K562 (cell line): ENCODE results near the gene SYT8. TPM values are rescaled to one million over a fixed set of nuclear protein-coding genes. Genes with fewer than 3 reads are reported as not detected.
A peak's percentile ranks its signal among the peaks of the same experiment; 100 is the strongest.

Source experiments
- ATAC-seq: fragments of 200-7000 bp; cut with Tn5 transposase; 3 replicates; pipeline ENCODE4 v1.9.1; 2020; ENCODE audit warnings: moderate library complexity
- BruUV-seq: library from RNA; stranded (reverse); fragments of 400-500 nt; replicated peaks from 2 replicates; lab custom pipeline; 2021; lab: Mats Ljungman, UMichigan
- CTCF ChIA-PET: fragments of 300-600 bp; formaldehyde crosslinking; extraction: SDS; loops from one replicate; lab custom pipeline; 2021; ENCODE audit warnings: low intra/inter-chr PET ratio; lab: Yijun Ruan, JAX
- POLR2A ChIA-PET: fragments of 300-600, 350-650 bp; sonication (Branson Sonifier 250); formaldehyde crosslinking; extraction: SDS; loops from one replicate; lab custom pipeline; 2021; ENCODE audit warnings: antibody characterized with exemption, inconsistent platforms; lab: Yijun Ruan, JAX
- DNase-seq, 4 experiments: peaks; one replicate each; pipeline versions ENCODE4 v3.0.0 to v3.0.0-alpha.2; 2011 to 2018; ENCODE audit warnings: low spot score in 3 of 4, mixed read lengths in 3 of 4; ENCODE audit errors: extremely low read depth in 1 of 4
- FAIRE-seq: peaks from 2 replicates; lab custom pipeline; 2011; peaks lifted over from hg19 to GRCh38; lab: Jason Lieb, UNC
- H2AFZ ChIP-seq: 2 replicates; pipeline ENCODE4 v1.6.0; 2011; ENCODE audit warnings: low read depth, low read length, control low read depth, inconsistent platforms
- H3K27ac ChIP-seq: fragments of 200-600 bp; 3 replicates; pipeline ENCODE4 v1.8.0; 2011; ENCODE audit warnings: low read depth, mild to moderate bottlenecking, control low read depth, inconsistent platforms, low read length, moderate library complexity, mixed read lengths; ENCODE audit errors: extremely low read depth
- H3K27me3 ChIP-seq, 2 experiments: fragments of 300-600 bp in 1 of 2; 2 replicates in 1 of 2; 3 replicates in 1 of 2; pipeline versions ENCODE4 v1.6.0 to v1.8.0; 2011; ENCODE audit warnings: inconsistent platforms in 2 of 2, low read length in 2 of 2, mild to moderate bottlenecking in 1 of 2, mixed read lengths in 1 of 2, moderate library complexity in 1 of 2; ENCODE audit not compliant: control insufficient read depth in 2 of 2, insufficient read depth in 2 of 2
- H3K36me3 ChIP-seq: fragments of 300-600 bp; 3 replicates; pipeline ENCODE4 v1.8.0; 2011; ENCODE audit warnings: mild to moderate bottlenecking, low read length, inconsistent platforms; ENCODE audit not compliant: control insufficient read depth, insufficient read depth
- H3K4me1 ChIP-seq, 2 experiments: fragments of 200-600 bp in 1 of 2; replicated peaks in 1 of 2; 2 replicates in 1 of 2; 3 replicates in 1 of 2; pipeline versions ENCODE4 v1.5.1 to v1.8.0; 2011; ENCODE audit warnings: inconsistent platforms in 2 of 2, low read length in 2 of 2, mild to moderate bottlenecking in 1 of 2, mixed read lengths in 1 of 2, moderate library complexity in 1 of 2; ENCODE audit not compliant: control insufficient read depth in 2 of 2, insufficient read depth in 2 of 2
- H3K4me2 ChIP-seq: 2 replicates; pipeline ENCODE4 v1.6.1; 2011; ENCODE audit warnings: low read length, control low read depth, inconsistent platforms, mixed read lengths; ENCODE audit not compliant: insufficient read depth
- H3K4me3 ChIP-seq: fragments of 200-600 bp; sonication (generic), shearing (Covaris generic); 2 replicates; pipeline ENCODE4 v1.5.1; 2016; ENCODE audit warnings: control low read depth, inconsistent platforms
- H3K79me2 ChIP-seq: fragments of 200-600 bp; 3 replicates; pipeline ENCODE4 v1.8.0; 2011; ENCODE audit warnings: low read length, inconsistent platforms; ENCODE audit not compliant: control insufficient read depth, insufficient read depth
- H3K9ac ChIP-seq, 2 experiments: 2 replicates each; pipeline versions ENCODE4 v1.6.0 to v1.6.1; 2011; ENCODE audit warnings: low read depth in 2 of 2, low read length in 2 of 2, control low read depth in 1 of 2, inconsistent platforms in 1 of 2, mild to moderate bottlenecking in 1 of 2, mixed read lengths in 1 of 2; ENCODE audit not compliant: insufficient read depth in 1 of 2
- H3K9me1 ChIP-seq: one replicate; pipeline ENCODE4 v1.6.0; 2011; ENCODE audit warnings: inconsistent platforms, mild to moderate bottlenecking, low read length, moderate library complexity; ENCODE audit not compliant: control insufficient read depth, insufficient read depth
- H3K9me3 ChIP-seq: replicated peaks from 2 replicates; pipeline ENCODE4 v1.5.1; 2011; ENCODE audit warnings: low read depth, low read length, inconsistent platforms; ENCODE audit not compliant: control insufficient read depth, insufficient read depth
- H4K20me1 ChIP-seq: replicated peaks from 2 replicates; pipeline ENCODE4 v1.6.1; 2011; ENCODE audit warnings: low read length, inconsistent platforms, mixed read lengths; ENCODE audit not compliant: control insufficient read depth, insufficient read depth
- EGR1 ChIP-seq: fragments of 450-650 bp; conservative IDR thresholded peaks from 2 replicates; pipeline ENCODE4 v1.6.1; 2017; ENCODE audit warnings: mild to moderate bottlenecking
- HMG20B ChIP-seq: fragments of 250-450 bp; sonication (Bioruptor Pico); IDR thresholded peaks from 2 replicates; pipeline ENCODE4 v1.5.0; 2021; ENCODE audit warnings: mild to moderate bottlenecking
- L3MBTL2 ChIP-seq: fragments of 450-650 bp; IDR thresholded peaks from 2 replicates; pipeline ENCODE4 v1.6.1; 2016; ENCODE audit warnings: mild to moderate bottlenecking, moderate library complexity
- NFIC ChIP-seq: fragments of 450-650 bp; IDR thresholded peaks from 2 replicates; pipeline ENCODE4 v1.6.1; 2017; ENCODE audit warnings: mild to moderate bottlenecking, inconsistent platforms
- NKRF ChIP-seq: fragments of 450-650 bp; IDR thresholded peaks from 2 replicates; pipeline ENCODE4 v1.6.1; 2016; ENCODE audit warnings: borderline replicate concordance
- ZBTB34 ChIP-seq: fragments of 250-450 bp; sonication (Bioruptor Pico); IDR thresholded peaks from 2 replicates; pipeline ENCODE4 v1.8.0; 2021; ENCODE audit warnings: mild to moderate bottlenecking, moderate library complexity
- ZFP30 ChIP-seq: fragments of 250-450 bp; sonication (Bioruptor Pico); IDR thresholded peaks from 2 replicates; pipeline ENCODE4 v1.8.0; 2022; ENCODE audit warnings: moderate library complexity, mild to moderate bottlenecking, inconsistent platforms, borderline replicate concordance
- ZNF609 ChIP-seq: sonication (generic); formaldehyde crosslinking; IDR thresholded peaks from 2 replicates; pipeline ENCODE4 v1.8.1; 2023; ENCODE audit warnings: missing genetic modification reagents, mild to moderate bottlenecking, borderline replicate concordance
- WGBS: fragments of 100-300 bp; shearing (Covaris generic); methylation state at CpG from one replicate; pipeline ENCODE4 v1.1.6; 2016; ENCODE audit warnings: low coverage, mixed read lengths; ENCODE audit not compliant: insufficient coverage; ENCODE audit errors: missing lambda C conversion rate; 5-methylcytosine and 5-hydroxymethylcytosine counted together
- in situ Hi-C: fragments of 300-500 bp; cut with MboI; formaldehyde crosslinking; loops from 4 replicates; pipeline ENCODE4 v1.15.0; 2018; ENCODE audit warnings: inconsistent platforms, mixed read lengths
- intact Hi-C: fragments of 100-400 bp; cut with micrococcal nuclease; formaldehyde crosslinking; loops from 2 replicates; pipeline ENCODE4 v1.14.2; 2022
- polyA plus RNA-seq, 8 experiments: library from polyadenylated mRNA; depleted of rRNA in 4 of 8; stranded (reverse) in 5 of 8; unstranded in 3 of 8; fragments of >200 nt; fragmentation: Nextera tagmentation in 2 of 8; fragmentation: Illumina TruSeq in 1 of 8; extraction: Ambion mirVana in 2 of 8; extraction: Trizol in 1 of 8; gene quantifications; 2 replicates each; pipeline versions ENCODE4 v1.2.1 to v1.2.3, GENCODE V29; 2011 to 2014; ENCODE audit warnings: inconsistent platforms in 1 of 8, missing spikeins in 1 of 8
- total RNA-seq, 7 experiments: library from RNA; depleted of rRNA in 6 of 7; stranded (reverse); fragments of >200 nt in 6 of 7; fragmentation: Illumina TruSeq in 2 of 7; extraction: Trizol in 2 of 7; gene quantifications; 2 replicates each; pipeline versions ENCODE4 v1.2.1 to v1.2.3, GENCODE V29; 2011 to 2021; ENCODE audit warnings: low replicate concordance in 1 of 7
- TF ChIP-seq, protein P1 (sequence below): fragments of 450-650 bp; conservative IDR thresholded peaks from 2 replicates; pipeline ENCODE4 v1.6.1; 2016; ENCODE audit warnings: missing genetic modification characterization, low read depth, mild to moderate bottlenecking, missing compliant biosample characterization, moderate library complexity
- TF ChIP-seq, protein P2 (sequence below): fragments of 250-450 bp; sonication (Bioruptor Pico); IDR thresholded peaks from 2 replicates; pipeline ENCODE4 v1.5.0; 2021

The SYT8 gene
- total and polyA plus RNA-seq, 9 of the 15 experiments (the other 6 are each of a cell fraction or from before 2014, with no cell fraction given) = not detected

- POLR2A ChIA-PET = no interaction called here
- no TSS peak for BruUV-seq
- H2AFZ ChIP-seq = no peak overlapping the region
- WGBS = 2% methylated on average over 22 of the region's 27 CpGs
- intact Hi-C loops (loop anchor here (5.0 kb wide), 1 partner anchor 325 kb away; no protein-coding TSS in a partner anchor), in situ Hi-C loops (no loop called here)
- H3K4me2 ChIP-seq = no peak overlapping the region
- H3K27me3 ChIP-seq = peaks cover 0 to 44% of the 10 kb centered on the region in 2 experiments; a peak in 3 of 5 replicates
- H3K4me3 ChIP-seq = no peak overlapping the region
- H3K27ac ChIP-seq = no peak overlapping the region
- no peaks in the 10 kb centered on the region for H3K9me1 ChIP-seq
- ATAC-seq (no peak), FAIRE-seq (no peak), DNase-seq (no peak)
- H3K36me3 ChIP-seq = no peaks in the 10 kb centered on the region
- CTCF ChIA-PET = interaction anchor here (0.6 to 2.4 kb wide), 3 partner anchors 53 to 133 kb away, joined by 3 to 6 read pairs (median 5); no protein-coding TSS in a partner anchor
- peaks cover 7% of the 10 kb centered on the region for H4K20me1 ChIP-seq
- H3K9ac ChIP-seq = no peak overlapping the region
- no peaks in the 10 kb centered on the region for H3K79me2 ChIP-seq
- H3K4me1 ChIP-seq = peaks cover 0 to 50% of the 10 kb centered on the region in 2 experiments; a peak in 2 of 5 replicates
- H3K9me3 ChIP-seq = no peaks in the 10 kb centered on the region
- TF ChIP-seq, protein P1, sequence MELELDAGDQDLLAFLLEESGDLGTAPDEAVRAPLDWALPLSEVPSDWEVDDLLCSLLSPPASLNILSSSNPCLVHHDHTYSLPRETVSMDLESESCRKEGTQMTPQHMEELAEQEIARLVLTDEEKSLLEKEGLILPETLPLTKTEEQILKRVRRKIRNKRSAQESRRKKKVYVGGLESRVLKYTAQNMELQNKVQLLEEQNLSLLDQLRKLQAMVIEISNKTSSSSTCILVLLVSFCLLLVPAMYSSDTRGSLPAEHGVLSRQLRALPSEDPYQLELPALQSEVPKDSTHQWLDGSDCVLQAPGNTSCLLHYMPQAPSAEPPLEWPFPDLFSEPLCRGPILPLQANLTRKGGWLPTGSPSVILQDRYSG (tag) = no peak
- no peak for TF ChIP-seq ZNF609 (CRISPR knock-in tag)
- TF ChIP-seq, protein P2, sequence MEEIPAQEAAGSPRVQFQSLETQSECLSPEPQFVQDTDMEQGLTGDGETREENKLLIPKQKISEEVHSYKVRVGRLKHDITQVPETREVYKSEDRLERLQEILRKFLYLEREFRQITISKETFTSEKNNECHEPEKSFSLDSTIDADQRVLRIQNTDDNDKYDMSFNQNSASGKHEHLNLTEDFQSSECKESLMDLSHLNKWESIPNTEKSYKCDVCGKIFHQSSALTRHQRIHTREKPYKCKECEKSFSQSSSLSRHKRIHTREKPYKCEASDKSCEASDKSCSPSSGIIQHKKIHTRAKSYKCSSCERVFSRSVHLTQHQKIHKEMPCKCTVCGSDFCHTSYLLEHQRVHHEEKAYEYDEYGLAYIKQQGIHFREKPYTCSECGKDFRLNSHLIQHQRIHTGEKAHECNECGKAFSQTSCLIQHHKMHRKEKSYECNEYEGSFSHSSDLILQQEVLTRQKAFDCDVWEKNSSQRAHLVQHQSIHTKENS (CRISPR knock-in tag) = no peak
- TF ChIP-seq NFIC = peak; percentile 71
- TF ChIP-seq L3MBTL2 = no peak
- no peak for TF ChIP-seq ZFP30
- TF ChIP-seq EGR1 = peak; percentile 27; the same call in 1 of the 2 replicates
- no peak for TF ChIP-seq NKRF
- TF ChIP-seq ZBTB34 (CRISPR knock-in tag) = no peak
- TF ChIP-seq HMG20B (CRISPR knock-in tag) = no peak
These were observed 7.5 kb upstream of the SYT8 start for GRCh38 chr11:1827095-1827813.
